NCI-H2196 (cell line): ENCODE results near the gene MAP4K4.

Source experiments
- DNase-seq: peaks from one replicate; lab custom pipeline; 2025; ENCODE audit not compliant: unreplicated experiment; lab: John Stamatoyannopoulos, UW

The MAP4K4 gene

GRCh38 chr2:101832114-101832513, 134.6 kb downstream of the MAP4K4 start:
- peak; percentile 29 for DNase-seq

GRCh38 chr2:101833890-101834523, 136.5 kb downstream of the MAP4K4 start:
- DNase-seq: no peak

GRCh38 chr2:101837354-101837753, 139.8 kb downstream of the MAP4K4 start:
- DNase-seq: no peak

GRCh38 chr2:101841679-101842327, 144.3 kb downstream of the MAP4K4 start:
- no peak for DNase-seq

- DNase-seq: no peak
These were observed 145.0 kb downstream of the MAP4K4 start for GRCh38 chr2:101842471-101842870.

GRCh38 chr2:101843048-101843447, 145.5 kb downstream of the MAP4K4 start:
- DNase-seq: no peak

GRCh38 chr2:101843471-101843870, 146.0 kb downstream of the MAP4K4 start:
- no peak for DNase-seq

- DNase-seq: no peak
These were observed 146.6 kb downstream of the MAP4K4 start for GRCh38 chr2:101844055-101844635.

- no peak for DNase-seq
These were observed 149.5 kb downstream of the MAP4K4 start for GRCh38 chr2:101846973-101847372.

GRCh38 chr2:101847661-101848339, 150.3 kb downstream of the MAP4K4 start:
- no peak for DNase-seq

- no peak for DNase-seq
These were observed 151.4 kb downstream of the MAP4K4 start for GRCh38 chr2:101848769-101849410.

- DNase-seq: no peak
These were observed 152.9 kb downstream of the MAP4K4 start for GRCh38 chr2:101850450-101850849.

GRCh38 chr2:101850991-101851390, 153.5 kb downstream of the MAP4K4 start:
- no peak for DNase-seq

GRCh38 chr2:101852824-101853223, 155.3 kb downstream of the MAP4K4 start:
- DNase-seq: no peak

GRCh38 chr2:101854877-101855276, 157.4 kb downstream of the MAP4K4 start:
- DNase-seq: no peak

- DNase-seq: no peak
These were observed 158.3 kb downstream of the MAP4K4 start for GRCh38 chr2:101855776-101856175.

GRCh38 chr2:101858246-101858645, 160.7 kb downstream of the MAP4K4 start:
- DNase-seq: no peak

- DNase-seq: no peak
These were observed 161.4 kb downstream of the MAP4K4 start for GRCh38 chr2:101858910-101859309.

GRCh38 chr2:101859604-101860003, 162.1 kb downstream of the MAP4K4 start:
- no peak for DNase-seq

GRCh38 chr2:101860157-101860556, 162.7 kb downstream of the MAP4K4 start:
- DNase-seq: no peak

GRCh38 chr2:101860782-101861181, 163.3 kb downstream of the MAP4K4 start:
- DNase-seq: no peak
